ENCODE data around the gene FBXL7. TPM values are rescaled to one million over a fixed set of nuclear protein-coding genes. Genes with fewer than 3 reads are reported as not detected.

FBXL7 gene
- total RNA-seq, 1 experiment from 2014 or later: not detected

DNA sequence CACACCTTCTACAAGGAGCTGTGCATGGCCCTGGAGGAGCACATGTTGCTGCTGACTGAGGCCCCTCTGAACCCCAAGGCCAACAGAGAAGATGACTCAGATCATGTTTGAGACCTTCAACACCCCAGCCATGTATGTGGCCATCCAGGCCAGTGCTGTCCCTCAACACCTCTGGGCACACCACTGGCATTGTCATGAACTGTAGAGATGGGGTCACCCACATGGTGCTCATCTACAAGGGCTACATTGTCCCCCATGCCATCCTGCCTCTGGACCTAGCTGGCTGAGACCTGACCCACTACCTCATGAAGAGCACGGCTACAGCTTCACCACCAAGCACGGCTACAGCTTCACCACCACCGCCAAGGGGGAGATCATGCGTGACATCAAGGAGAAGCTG lies 49.0 kb upstream of the FBXL7 start:
- ChIA-PET CTCF (no interaction called here), POLR2A (no interaction called here)
- no peaks in the 10 kb centered on the region for H3K27me3 ChIP-seq (ENCODE audit: control insufficient read depth, insufficient read depth, low read length)
- no TSS peak for BruUV-seq (replicated peaks)
- H3K9me3 ChIP-seq (ENCODE audit: control insufficient read depth, insufficient read depth, low read depth, low read length): no peaks in the 10 kb centered on the region
- no peaks in the 10 kb centered on the region for H3K4me1 ChIP-seq (ENCODE audit: control insufficient read depth, insufficient read depth, low read length)
- in situ Hi-C loops (cut with HindIII; ENCODE audit: low pct_unique_long_range_greater_than_20kb, low sequenced_read_pairs) (no loop called here), intact Hi-C loops (cut with micrococcal nuclease; ENCODE audit: unreplicated experiment) (no loop called here)
- ATAC-seq (no peak), DNase-seq (ENCODE audit: low read depth, low spot score) (no peak)
- TF ChIP-seq, protein P1, sequence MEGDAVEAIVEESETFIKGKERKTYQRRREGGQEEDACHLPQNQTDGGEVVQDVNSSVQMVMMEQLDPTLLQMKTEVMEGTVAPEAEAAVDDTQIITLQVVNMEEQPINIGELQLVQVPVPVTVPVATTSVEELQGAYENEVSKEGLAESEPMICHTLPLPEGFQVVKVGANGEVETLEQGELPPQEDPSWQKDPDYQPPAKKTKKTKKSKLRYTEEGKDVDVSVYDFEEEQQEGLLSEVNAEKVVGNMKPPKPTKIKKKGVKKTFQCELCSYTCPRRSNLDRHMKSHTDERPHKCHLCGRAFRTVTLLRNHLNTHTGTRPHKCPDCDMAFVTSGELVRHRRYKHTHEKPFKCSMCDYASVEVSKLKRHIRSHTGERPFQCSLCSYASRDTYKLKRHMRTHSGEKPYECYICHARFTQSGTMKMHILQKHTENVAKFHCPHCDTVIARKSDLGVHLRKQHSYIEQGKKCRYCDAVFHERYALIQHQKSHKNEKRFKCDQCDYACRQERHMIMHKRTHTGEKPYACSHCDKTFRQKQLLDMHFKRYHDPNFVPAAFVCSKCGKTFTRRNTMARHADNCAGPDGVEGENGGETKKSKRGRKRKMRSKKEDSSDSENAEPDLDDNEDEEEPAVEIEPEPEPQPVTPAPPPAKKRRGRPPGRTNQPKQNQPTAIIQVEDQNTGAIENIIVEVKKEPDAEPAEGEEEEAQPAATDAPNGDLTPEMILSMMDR (IDR thresholded peaks at IDR 0.05): no peak
- TF ChIP-seq REST (IDR thresholded peaks at IDR 0.05; ENCODE audit: insufficient read depth in 1 of 2, low read depth in 2 of 2, low read length in 1 of 2) (no peak), SIN3A (IDR thresholded peaks at IDR 0.05; ENCODE audit: borderline replicate concordance, insufficient read depth, low read depth, low read length) (no peak), POLR2AphosphoS5 (IDR thresholded peaks at IDR 0.05; ENCODE audit: low read depth, low read length) (no peak), TCF7L2 (IDR thresholded peaks at IDR 0.05; ENCODE audit: low read depth, low read length) (no peak)
- no peak overlapping the region for H3K27ac ChIP-seq (ENCODE audit: low read length)
- H3K4me3 ChIP-seq (ENCODE audit: low read depth in 2 of 2, low read length in 2 of 2): no peak overlapping the region
- H3K36me3 ChIP-seq (ENCODE audit: control insufficient read depth, insufficient read depth, low read length): no peaks in the 10 kb centered on the region

DNA sequence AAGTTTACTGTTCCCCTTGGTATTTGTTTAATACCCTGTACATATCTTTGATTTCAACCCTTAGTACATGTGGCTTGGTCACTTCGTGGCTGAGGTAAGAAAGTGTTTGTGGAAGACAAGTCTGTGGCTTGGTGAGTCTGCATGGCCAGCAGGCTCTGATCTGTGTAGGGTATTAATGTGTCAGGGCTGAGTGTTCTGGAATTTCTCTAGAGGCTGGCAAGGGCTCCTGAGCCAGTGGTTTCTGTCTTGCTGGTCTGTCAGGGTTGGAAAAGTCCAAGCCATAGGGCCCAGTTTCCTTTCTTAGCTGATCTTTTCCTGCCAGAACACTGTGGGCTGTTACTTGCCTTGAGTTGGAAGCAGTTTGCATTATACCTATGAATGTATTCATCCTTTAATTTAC lies 48.0 kb upstream of the FBXL7 start:
- Histone ChIP-seq H3K4me1 (ENCODE audit: control insufficient read depth, insufficient read depth, low read length) (no peaks in the 10 kb centered on the region), H3K4me3 (ENCODE audit: low read depth in 2 of 2, low read length in 2 of 2) (no peak overlapping the region), H3K27me3 (ENCODE audit: control insufficient read depth, insufficient read depth, low read length) (no peaks in the 10 kb centered on the region), H3K9me3 (ENCODE audit: control insufficient read depth, insufficient read depth, low read depth, low read length) (no peaks in the 10 kb centered on the region), H3K36me3 (ENCODE audit: control insufficient read depth, insufficient read depth, low read length) (no peaks in the 10 kb centered on the region), H3K27ac (ENCODE audit: low read length) (no peak overlapping the region)
- in situ Hi-C loops (cut with HindIII; ENCODE audit: low pct_unique_long_range_greater_than_20kb, low sequenced_read_pairs): no loop called here
- intact Hi-C loops (cut with micrococcal nuclease; ENCODE audit: unreplicated experiment): no loop called here
- ChIA-PET POLR2A (no interaction called here), CTCF (no interaction called here)
- no peak for TF ChIP-seq POLR2AphosphoS5 (IDR thresholded peaks at IDR 0.05; ENCODE audit: low read depth, low read length)
- TF ChIP-seq TCF7L2 (IDR thresholded peaks at IDR 0.05; ENCODE audit: low read depth, low read length): no peak
- TF ChIP-seq SIN3A (IDR thresholded peaks at IDR 0.05; ENCODE audit: borderline replicate concordance, insufficient read depth, low read depth, low read length): no peak
- no peak for TF ChIP-seq REST (IDR thresholded peaks at IDR 0.05; ENCODE audit: insufficient read depth in 1 of 2, low read depth in 2 of 2, low read length in 1 of 2)
- TF ChIP-seq, protein P1 (IDR thresholded peaks at IDR 0.05): no peak
- no peak for ATAC-seq
- no peak for DNase-seq (ENCODE audit: low read depth, low spot score)
- BruUV-seq (replicated peaks): no TSS peak

Data from Panc1 (cell line).